HepG2 (cell line): ENCODE measurements around the gene ZNF581. TPM values are rescaled to one million over a fixed set of nuclear protein-coding genes. Genes with fewer than 3 reads are reported as not detected.

Experiments used
- ARID4A ChIP-seq: sonication (generic); formaldehyde crosslinking; IDR thresholded peaks from 2 replicates; pipeline ENCODE4 v1.5.0; 2020; ENCODE audit warnings: mild to moderate bottlenecking, missing genetic modification reagents, borderline replicate concordance
- ATF4 ChIP-seq, 2 experiments: fragments of 450-650 bp in 1 of 2; sonication (generic) in 1 of 2; formaldehyde crosslinking; IDR thresholded peaks; 2 replicates each; pipeline versions ENCODE4 v1.5.0 to v1.8.0; 2020 to 2022; ENCODE audit warnings: mild to moderate bottlenecking in 1 of 2, missing genetic modification reagents in 1 of 2
- ATF7 ChIP-seq, 2 experiments: fragments of 450-650 bp in 1 of 2; sonication (generic) in 1 of 2; formaldehyde crosslinking in 1 of 2; IDR thresholded peaks; 2 replicates each; pipeline versions ENCODE4 v1.4.0 to v1.6.1; 2016 to 2020; ENCODE audit warnings: antibody characterized with exemption in 1 of 2, mild to moderate bottlenecking in 1 of 2, missing genetic modification reagents in 1 of 2
- ETV5 ChIP-seq: IDR thresholded peaks from 2 replicates; pipeline ENCODE4 v1.6.1; 2018; ENCODE audit warnings: missing biosample characterization, missing genetic modification reagents, inconsistent platforms, borderline replicate concordance
- HNF1B ChIP-seq: sonication (generic); formaldehyde crosslinking; IDR thresholded peaks from 2 replicates; pipeline ENCODE4 v1.5.1; 2020; ENCODE audit warnings: mild to moderate bottlenecking, moderate library complexity, missing genetic modification reagents
- MAX ChIP-seq: IDR thresholded peaks from 2 replicates; pipeline ENCODE4 v1.6.1; 2012; ENCODE audit warnings: inconsistent platforms
- MNT ChIP-seq: fragments of 450-650 bp; IDR thresholded peaks from 2 replicates; pipeline ENCODE4 v1.6.1; 2016
- NR2F2 ChIP-seq: IDR thresholded peaks from 2 replicates; pipeline ENCODE4 v1.6.1; 2012; ENCODE audit warnings: low read depth, inconsistent platforms, borderline replicate concordance
- POLR2G ChIP-seq: fragments of 200-400 bp; formaldehyde crosslinking; IDR thresholded peaks from 2 replicates; pipeline ENCODE4 v1.6.1; 2018; ENCODE audit warnings: mild to moderate bottlenecking, low read depth, low read length, moderate library complexity
- RBFOX2 ChIP-seq: fragments of 200-400 bp; formaldehyde crosslinking; IDR thresholded peaks from 2 replicates; pipeline ENCODE4 v1.6.1; 2017; ENCODE audit warnings: low read depth, mild to moderate bottlenecking, low read length
- SIX1 ChIP-seq: sonication (generic); formaldehyde crosslinking; IDR thresholded peaks from 2 replicates; pipeline ENCODE4 v1.4.0; 2020; ENCODE audit warnings: missing genetic modification reagents, borderline replicate concordance
- SKI ChIP-seq: fragments of 450-650 bp; IDR thresholded peaks from one replicate; pipeline ENCODE4 v1.6.1; 2018; ENCODE audit warnings: mild to moderate bottlenecking; ENCODE audit not compliant: partially characterized antibody
- SP140L ChIP-seq: sonication (generic); formaldehyde crosslinking; IDR thresholded peaks from 2 replicates; pipeline ENCODE4 v1.4.0; 2020; ENCODE audit warnings: missing genetic modification reagents, borderline replicate concordance
- YEATS2 ChIP-seq: sonication (generic); formaldehyde crosslinking; IDR thresholded peaks from 2 replicates; pipeline ENCODE4 v1.4.0; 2020; ENCODE audit warnings: missing genetic modification reagents, borderline replicate concordance
- ZMYM3 ChIP-seq: sonication (generic); formaldehyde crosslinking; IDR thresholded peaks from 2 replicates; pipeline ENCODE4 v1.5.1; 2020; ENCODE audit warnings: mild to moderate bottlenecking, missing genetic modification reagents
- ZNF460 ChIP-seq: sonication (generic); formaldehyde crosslinking; IDR thresholded peaks from 2 replicates; pipeline ENCODE4 v1.5.1; 2020; ENCODE audit warnings: missing genetic modification reagents, mild to moderate bottlenecking, borderline replicate concordance
- ZNF501 ChIP-seq: sonication (generic); formaldehyde crosslinking; IDR thresholded peaks from 2 replicates; pipeline ENCODE4 v1.5.1; 2020; ENCODE audit warnings: mild to moderate bottlenecking, moderate library complexity, missing genetic modification reagents
- ZNF510 ChIP-seq: sonication (generic); formaldehyde crosslinking; IDR thresholded peaks from 2 replicates; pipeline ENCODE4 v1.4.0; 2020; ENCODE audit warnings: low read depth, mild to moderate bottlenecking, missing genetic modification reagents
- polyA plus RNA-seq, 8 experiments: library from polyadenylated mRNA; depleted of rRNA in 3 of 8; stranded (reverse) in 7 of 8; unstranded in 1 of 8; fragments of >200 nt; fragmentation: Illumina TruSeq in 4 of 8; extraction: Trizol in 4 of 8; gene quantifications; 2 replicates each; pipeline versions ENCODE4 v1.2.1 to v1.2.3, GENCODE V29; 2011 to 2016; ENCODE audit warnings: low read depth in 4 of 8, missing spikeins in 1 of 8, mixed read lengths in 1 of 8; ENCODE audit not compliant: insufficient read depth in 1 of 8
- total RNA-seq, 5 experiments: library from RNA; depleted of rRNA; stranded (reverse); fragments of >200 nt; fragmentation: Illumina TruSeq; extraction: Trizol; gene quantifications; 2 replicates each; pipeline ENCODE4 v1.2.3, GENCODE V29; 2016; ENCODE audit warnings: low read depth in 1 of 5

ZNF581 gene
- total and polyA plus RNA-seq, 2 of the 13 experiments (the other 11 are each of a cell fraction or from before 2014, with no cell fraction given): 19.6 to 49.5 TPM

GRCh38 chr19:55683449-55684261 is 40.2 kb downstream of the ZNF581 start (continued):
- TF ChIP-seq HNF1B (CRISPR knock-in tag) (peak; percentile 88), ETV5 (peak; percentile 77; the same call in 1 of the 2 replicates), YEATS2 (CRISPR knock-in tag) (peak; percentile 59; the same call in 1 of the 2 replicates), ZNF501 (CRISPR knock-in tag) (0 out of 2 replicates have a peak, but pooled peaks have one; percentile 2), SIX1 (peak; percentile 36; the same call in 1 of the 2 replicates), SP140L (no peak), ZNF510 (0 out of 2 replicates have a peak, but pooled peaks have one; percentile 42), SKI (peak; percentile 52), ZNF460 (CRISPR knock-in tag) (peak; percentile 92), RBFOX2 (peak; percentile 38; the same call in 1 of the 2 replicates), ARID4A (peak; percentile 62; the same call in 1 of the 2 replicates), ATF4 (CRISPR knock-in tag; IDR thresholded peaks at IDR 0.05) (0 out of 4 replicates have a peak, but pooled peaks of 1 of the 2 experiments have one; percentile 22), ZMYM3 (peak; percentile 89), MNT (peak; percentile 35; the same call in 1 of the 2 replicates), NR2F2 (peak; percentile 51; the same call in 1 of the 2 replicates), MAX (peak; percentile 78), POLR2G (peak; percentile 84), ATF7 (IDR thresholded peaks at IDR 0.05) (no peak), ATF7 (CRISPR knock-in tag; IDR thresholded peaks at IDR 0.05) (0 out of 2 replicates have a peak, but pooled peaks have one; percentile 33)
